Fibroblast of lung (primary cell): Measurements from ENCODE around the gene YEATS4. TPM values are rescaled to one million over a fixed set of nuclear protein-coding genes. Genes with fewer than 3 reads are reported as not detected.

Experiments
- DNase-seq, 2 donors: peaks; one replicate each; pipeline versions ENCODE4 v3.0.0 to v3.0.0-alpha.2; 2010; ENCODE audit warnings: low read depth in 2 of 2
- H2AFZ ChIP-seq: 2 replicates; pipeline ENCODE4 v1.5.1; 2012; ENCODE audit warnings: low read length, control low read depth, inconsistent platforms
- H3K27ac ChIP-seq: 2 replicates; pipeline ENCODE4 v1.5.1; 2011; ENCODE audit warnings: low read length, control low read depth; ENCODE audit not compliant: insufficient read depth
- H3K27me3 ChIP-seq: 2 replicates; pipeline ENCODE4 v1.5.1; 2011; ENCODE audit warnings: mild to moderate bottlenecking, low read length; ENCODE audit not compliant: control insufficient read depth, insufficient read depth
- H3K36me3 ChIP-seq: 2 replicates; pipeline ENCODE4 v1.5.1; 2011; ENCODE audit warnings: low read length; ENCODE audit not compliant: control insufficient read depth, insufficient read depth
- H3K4me1 ChIP-seq: 2 replicates; pipeline ENCODE4 v1.5.1; 2011; ENCODE audit warnings: low read length; ENCODE audit not compliant: control insufficient read depth, insufficient read depth; ENCODE audit errors: extremely low read depth
- H3K4me2 ChIP-seq: 2 replicates; pipeline ENCODE4 v1.5.1; 2011; ENCODE audit warnings: low read length, control low read depth; ENCODE audit not compliant: insufficient read depth; ENCODE audit errors: extremely low read depth
- H3K4me3 ChIP-seq, 4 experiments: fragments of 200-600 bp in 1 of 4; sonication (generic) in 1 of 4; replicated peaks in 1 of 4; 2 replicates each; pipeline ENCODE4 v1.5.1; 2011 to 2016; ENCODE audit warnings: low read length in 4 of 4, low read depth in 3 of 4, mild to moderate bottlenecking in 3 of 4, control low read depth in 2 of 4, inconsistent platforms in 1 of 4, mixed read lengths in 1 of 4; ENCODE audit not compliant: insufficient read depth in 1 of 4; ENCODE audit errors: control extremely low read depth in 1 of 4
- H3K79me2 ChIP-seq: 2 replicates; pipeline ENCODE4 v1.5.1; 2012; ENCODE audit warnings: mild to moderate bottlenecking, low read length, inconsistent platforms; ENCODE audit not compliant: control insufficient read depth, insufficient read depth
- H3K9ac ChIP-seq: 2 replicates; pipeline ENCODE4 v1.5.1; 2011; ENCODE audit warnings: mild to moderate bottlenecking, low read length, control low read depth; ENCODE audit not compliant: insufficient read depth
- H3K9me3 ChIP-seq: 2 replicates; pipeline ENCODE4 v1.5.1; 2012; ENCODE audit warnings: low read depth, low read length; ENCODE audit not compliant: control insufficient read depth, insufficient read depth
- H4K20me1 ChIP-seq: 2 replicates; pipeline ENCODE4 v1.5.1; 2011; ENCODE audit warnings: low read length; ENCODE audit not compliant: control insufficient read depth, insufficient read depth; ENCODE audit errors: extremely low read depth
- EZH2 ChIP-seq: IDR thresholded peaks from 2 replicates; pipeline ENCODE4 v1.5.1; 2012; ENCODE audit warnings: low read length, control low read depth, mild to moderate bottlenecking; ENCODE audit errors: missing control alignments
- polyA plus RNA-seq, 2 donors: library from polyadenylated mRNA; depleted of rRNA in 1 of 2; stranded (reverse) in 1 of 2; unstranded in 1 of 2; fragments of >200 nt; gene quantifications; 2 replicates each; pipeline ENCODE4 v1.2.1, GENCODE V29; 2011 to 2012; ENCODE audit warnings: missing spikeins in 1 of 2
- total RNA-seq: library from RNA; depleted of rRNA; stranded (reverse); fragments of >200 nt; gene quantifications from 2 replicates; pipeline ENCODE4 v1.2.1, GENCODE V29; 2014
- TF ChIP-seq, protein P1 (sequence below), 2 donors: IDR thresholded peaks in 1 of 2; conservative IDR thresholded peaks in 1 of 2; 1 replicate in 1 of 2; 2 replicates in 1 of 2; pipeline ENCODE4 v1.5.1; 2011 to 2012; ENCODE audit warnings: low read length in 2 of 2, control low read depth in 1 of 2, inconsistent platforms in 1 of 2, low read depth in 1 of 2, mild to moderate bottlenecking in 1 of 2

Gene YEATS4
- total and polyA plus RNA-seq, 2 donors (not counting 1 experiment from before 2014, with no cell fraction given) = 14.1 to 16.3 TPM

DNA sequence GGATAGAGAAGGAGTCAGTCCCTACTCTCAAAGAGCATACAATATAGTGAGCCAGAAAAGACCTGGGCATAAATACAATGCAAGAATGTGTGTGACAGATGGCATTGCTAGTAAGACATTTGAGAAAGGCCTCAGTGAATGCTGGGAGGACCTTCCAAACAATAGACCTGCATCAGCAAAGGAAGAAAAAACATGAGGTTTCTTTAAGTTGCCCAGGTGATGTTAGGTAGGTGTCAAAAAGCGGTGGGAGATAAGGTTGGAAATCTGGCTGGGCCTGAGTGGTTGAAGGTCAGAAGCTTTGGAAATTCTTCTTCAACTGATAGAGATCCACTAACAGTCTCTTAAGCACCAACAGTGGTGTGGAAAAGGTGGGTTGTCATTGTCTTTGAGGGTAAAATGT is 60.2 kb downstream of the YEATS4 start:
- H3K27ac ChIP-seq = no peak overlapping the region

DNA sequence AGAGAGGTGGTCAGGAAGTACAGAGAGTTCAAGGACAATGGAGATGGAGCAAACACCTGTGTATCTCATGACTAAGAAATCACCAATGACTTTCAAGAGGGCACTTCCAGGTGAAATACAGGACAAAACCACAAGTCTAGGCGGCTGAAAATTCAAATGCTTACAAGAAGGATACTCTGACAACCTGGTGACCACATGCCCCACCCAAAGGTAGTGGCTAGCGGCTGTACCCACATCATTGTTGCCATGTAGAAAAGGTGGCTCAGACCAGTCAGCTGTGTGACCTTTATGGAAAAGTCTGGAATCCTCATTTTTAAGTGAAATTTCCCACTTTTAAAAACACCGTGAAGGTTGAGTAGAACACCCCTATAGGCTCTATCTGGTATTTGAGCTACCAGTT is 62.0 kb downstream of the YEATS4 start:
- no peak for DNase-seq
- Histone ChIP-seq H3K4me1 (no peaks in the 10 kb centered on the region), H3K27ac (no peak overlapping the region)

More for the DNA sequence above, 60.2 kb downstream of the YEATS4 start:
- DNase-seq = no peak
- Histone ChIP-seq H3K4me3 (no peak overlapping the region), H3K27me3 (no peaks in the 10 kb centered on the region), H3K36me3 (no peaks in the 10 kb centered on the region), H3K79me2 (no peaks in the 10 kb centered on the region), H3K4me2 (no peak overlapping the region), H4K20me1 (no peaks in the 10 kb centered on the region), H3K4me1 (peaks cover 2% of the 10 kb centered on the region), H3K9ac (no peak overlapping the region), H3K9me3 (no peaks in the 10 kb centered on the region), H2AFZ (no peak overlapping the region)
- TF ChIP-seq, protein P1, sequence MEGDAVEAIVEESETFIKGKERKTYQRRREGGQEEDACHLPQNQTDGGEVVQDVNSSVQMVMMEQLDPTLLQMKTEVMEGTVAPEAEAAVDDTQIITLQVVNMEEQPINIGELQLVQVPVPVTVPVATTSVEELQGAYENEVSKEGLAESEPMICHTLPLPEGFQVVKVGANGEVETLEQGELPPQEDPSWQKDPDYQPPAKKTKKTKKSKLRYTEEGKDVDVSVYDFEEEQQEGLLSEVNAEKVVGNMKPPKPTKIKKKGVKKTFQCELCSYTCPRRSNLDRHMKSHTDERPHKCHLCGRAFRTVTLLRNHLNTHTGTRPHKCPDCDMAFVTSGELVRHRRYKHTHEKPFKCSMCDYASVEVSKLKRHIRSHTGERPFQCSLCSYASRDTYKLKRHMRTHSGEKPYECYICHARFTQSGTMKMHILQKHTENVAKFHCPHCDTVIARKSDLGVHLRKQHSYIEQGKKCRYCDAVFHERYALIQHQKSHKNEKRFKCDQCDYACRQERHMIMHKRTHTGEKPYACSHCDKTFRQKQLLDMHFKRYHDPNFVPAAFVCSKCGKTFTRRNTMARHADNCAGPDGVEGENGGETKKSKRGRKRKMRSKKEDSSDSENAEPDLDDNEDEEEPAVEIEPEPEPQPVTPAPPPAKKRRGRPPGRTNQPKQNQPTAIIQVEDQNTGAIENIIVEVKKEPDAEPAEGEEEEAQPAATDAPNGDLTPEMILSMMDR (conservative IDR thresholded peaks at IDR 0.05 in 1 of 2, IDR thresholded peaks at IDR 0.05 in 1 of 2; ENCODE audit: low read depth in 1 of 2, low read length in 2 of 2) = no peak
- no peak for TF ChIP-seq EZH2

DNA sequence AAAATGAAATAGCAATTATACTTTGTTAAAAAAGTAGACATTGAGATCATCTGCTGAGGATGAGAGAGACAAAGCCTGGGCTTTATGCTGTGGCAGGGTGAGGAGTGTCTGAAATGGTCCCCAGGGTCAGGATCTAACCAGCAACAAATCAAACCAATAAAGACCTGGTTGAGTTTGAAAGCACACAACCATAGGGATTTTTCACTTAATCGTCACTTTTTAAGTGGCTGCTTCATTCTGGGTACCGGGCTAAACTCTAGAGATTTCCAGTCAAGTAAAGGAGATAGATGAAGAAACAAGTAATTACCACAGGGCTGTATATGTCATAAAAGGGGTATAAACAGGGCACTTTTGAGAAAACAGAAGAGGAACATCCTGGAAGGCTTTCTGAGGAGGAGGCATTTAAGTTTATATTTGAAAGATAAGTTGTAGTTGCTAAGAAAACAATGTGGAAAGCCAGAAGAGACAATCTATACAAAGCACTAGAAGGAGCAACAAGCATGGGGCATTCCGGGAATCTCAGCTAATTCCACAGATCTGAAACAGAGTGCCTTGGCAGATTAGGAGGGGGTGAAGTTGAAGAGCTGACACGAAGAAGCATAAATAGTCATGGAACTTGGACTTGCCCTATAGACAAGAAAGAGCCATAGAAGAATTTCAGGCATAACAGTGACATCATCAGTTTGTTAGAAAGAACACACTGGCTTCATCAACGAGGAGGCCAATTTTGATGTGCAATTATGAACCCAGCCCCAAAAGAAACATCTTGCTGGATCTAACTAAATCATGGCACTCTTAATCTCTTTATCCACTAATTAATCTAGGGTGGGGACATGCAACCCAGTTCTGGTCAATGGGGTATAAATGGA is 63.7 kb downstream of the YEATS4 start:
- Histone ChIP-seq H3K9ac (no peak overlapping the region), H3K79me2 (no peaks in the 10 kb centered on the region), H3K9me3 (no peaks in the 10 kb centered on the region), H2AFZ (no peak overlapping the region), H3K36me3 (no peaks in the 10 kb centered on the region), H3K4me2 (no peak overlapping the region), H3K27me3 (no peaks in the 10 kb centered on the region), H3K4me3 (no peak overlapping the region), H4K20me1 (no peaks in the 10 kb centered on the region), H3K27ac (no peak overlapping the region), H3K4me1 (no peaks in the 10 kb centered on the region)
- TF ChIP-seq EZH2 = no peak
- TF ChIP-seq, protein P1 (conservative IDR thresholded peaks at IDR 0.05 in 1 of 2, IDR thresholded peaks at IDR 0.05 in 1 of 2; ENCODE audit: low read depth in 1 of 2, low read length in 2 of 2) = no peak
- DNase-seq = no peak

More for the DNA sequence above, 62.0 kb downstream of the YEATS4 start:
- H3K9me3 ChIP-seq = no peaks in the 10 kb centered on the region
- H3K4me3 ChIP-seq = no peak overlapping the region
- no peak for TF ChIP-seq EZH2
- TF ChIP-seq, protein P1 (conservative IDR thresholded peaks at IDR 0.05 in 1 of 2, IDR thresholded peaks at IDR 0.05 in 1 of 2; ENCODE audit: low read depth in 1 of 2, low read length in 2 of 2) = no peak
- no peak overlapping the region for H2AFZ ChIP-seq
- no peaks in the 10 kb centered on the region for H3K36me3 ChIP-seq
- H3K9ac ChIP-seq = no peak overlapping the region
- H4K20me1 ChIP-seq = no peaks in the 10 kb centered on the region
- H3K4me2 ChIP-seq = no peak overlapping the region
- no peaks in the 10 kb centered on the region for H3K27me3 ChIP-seq
- H3K79me2 ChIP-seq = no peaks in the 10 kb centered on the region
